DOHH2 (cell line): ENCODE results near the gene BRSK2.
"Not testable (repeated sequence)": the region's sequence is repeated elsewhere in the genome, so short reads cannot be mapped to it uniquely, and the experiment has no call there.

Source experiments
- H3F3A ChIP-seq: fragments of 200-600 bp; sonication (generic), shearing (Covaris generic); 2 replicates; pipeline ENCODE4 v1.6.0; 2016; ENCODE audit warnings: antibody characterized with exemption, mild to moderate bottlenecking; ENCODE audit not compliant: control insufficient read depth, insufficient read depth
- H3K27ac ChIP-seq: fragments of 200-600 bp; sonication (generic); 2 replicates; pipeline ENCODE4 v1.5.1; 2014; ENCODE audit warnings: low read depth, mild to moderate bottlenecking, low read length, moderate library complexity
- H3K27me3 ChIP-seq: fragments of 200-600 bp; sonication (generic); 2 replicates; pipeline ENCODE4 v1.6.1; 2014; ENCODE audit warnings: mild to moderate bottlenecking, low read length, mixed read lengths; ENCODE audit not compliant: control insufficient read depth
- H3K36me3 ChIP-seq: fragments of 200-600 bp; sonication (generic); 2 replicates; pipeline ENCODE4 v1.6.1; 2014; ENCODE audit warnings: mild to moderate bottlenecking, low read length, moderate library complexity, mixed read lengths; ENCODE audit not compliant: control insufficient read depth
- H3K4me1 ChIP-seq: fragments of 200-600 bp; sonication (generic); 2 replicates; pipeline ENCODE4 v1.6.1; 2014; ENCODE audit warnings: mild to moderate bottlenecking, low read length, mixed read lengths; ENCODE audit not compliant: control insufficient read depth
- H3K4me2 ChIP-seq: fragments of 200-600 bp; sonication (generic); 2 replicates; pipeline ENCODE4 v1.6.0; 2014; ENCODE audit warnings: mild to moderate bottlenecking, low read length, moderate library complexity
- H3K4me3 ChIP-seq: fragments of 200-600 bp; sonication (generic); 2 replicates; pipeline ENCODE4 v1.5.1; 2014; ENCODE audit warnings: mild to moderate bottlenecking, low read length, mixed read lengths
- H3K79me2 ChIP-seq: fragments of 200-600 bp; sonication (generic); 2 replicates; pipeline ENCODE4 v1.6.1; 2014; ENCODE audit warnings: mild to moderate bottlenecking, low read length, mixed read lengths; ENCODE audit not compliant: control insufficient read depth
- H3K9me2 ChIP-seq: fragments of 200-600 bp; sonication (generic); replicated peaks from 2 replicates; pipeline ENCODE4 v1.6.1; 2014; ENCODE audit warnings: mild to moderate bottlenecking, low read length, mixed read lengths; ENCODE audit not compliant: control insufficient read depth
- H3K9me3 ChIP-seq: fragments of 200-600 bp; sonication (generic); 2 replicates; pipeline ENCODE4 v1.6.1; 2014; ENCODE audit warnings: antibody characterized with exemption, low read length, mixed read lengths; ENCODE audit not compliant: control insufficient read depth, insufficient read depth
- H4K20me1 ChIP-seq: fragments of 200-600 bp; sonication (generic); 2 replicates; pipeline ENCODE4 v1.6.0; 2014; ENCODE audit warnings: low read depth, mild to moderate bottlenecking, antibody characterized with exemption, low read length, moderate library complexity; ENCODE audit not compliant: control insufficient read depth, insufficient read depth
- CTCF ChIP-seq: fragments of 200-600 bp; sonication (generic); IDR thresholded peaks from one replicate; pipeline ENCODE4 v1.5.1; 2014; ENCODE audit warnings: antibody characterized with exemption, mild to moderate bottlenecking, low read depth, low read length; ENCODE audit not compliant: poor library complexity, severe bottlenecking
- EZH2phosphoT487 ChIP-seq: fragments of 200-600 bp; sonication (generic); IDR thresholded peaks from 2 replicates; pipeline ENCODE4 v1.6.1; 2017; ENCODE audit warnings: borderline replicate concordance, mild to moderate bottlenecking, antibody characterized with exemption, low read length, moderate library complexity, mixed read lengths

The BRSK2 gene

GRCh38 chr11:1409108-1409851 is 19.5 kb downstream of the BRSK2 start:
- H3K79me2 ChIP-seq = no peaks in the 10 kb centered on the region
- no peaks in the 10 kb centered on the region for H4K20me1 ChIP-seq
- TF ChIP-seq CTCF (no peak), EZH2phosphoT487 (no peak)
- no peak overlapping the region for H3K27ac ChIP-seq
- H3K4me3 ChIP-seq = no peak overlapping the region
- H3K9me2 ChIP-seq = no peaks in the 10 kb centered on the region
- H3F3A ChIP-seq = no peaks in the 10 kb centered on the region
- H3K27me3 ChIP-seq = no peaks in the 10 kb centered on the region
- no peaks in the 10 kb centered on the region for H3K36me3 ChIP-seq
- H3K4me2 ChIP-seq = no peak overlapping the region
- no peaks in the 10 kb centered on the region for H3K4me1 ChIP-seq
- no peaks in the 10 kb centered on the region; the same call in 1 of the 2 replicates for H3K9me3 ChIP-seq

- not testable (repeated sequence) for H4K20me1 ChIP-seq, H3K4me2 ChIP-seq, H3K79me2 ChIP-seq, H3F3A ChIP-seq, H3K9me2 ChIP-seq, H3K27me3 ChIP-seq, H3K27ac ChIP-seq, H3K4me3 ChIP-seq, H3K4me1 ChIP-seq, H3K9me3 ChIP-seq, H3K36me3 ChIP-seq
Measured at GRCh38 chr11:1409852-1410125, 20.1 kb downstream of the BRSK2 start.

GRCh38 chr11:1410366-1411291 is 20.9 kb downstream of the BRSK2 start:
- no peak for TF ChIP-seq EZH2phosphoT487
- TF ChIP-seq CTCF = no peak
- Histone ChIP-seq H4K20me1 (no peaks in the 10 kb centered on the region), H3F3A (no peaks in the 10 kb centered on the region), H3K27ac (no peak overlapping the region), H3K9me3 (no peaks in the 10 kb centered on the region; the same call in 1 of the 2 replicates), H3K4me2 (no peak overlapping the region), H3K4me1 (no peaks in the 10 kb centered on the region), H3K27me3 (no peaks in the 10 kb centered on the region), H3K9me2 (no peaks in the 10 kb centered on the region), H3K36me3 (no peaks in the 10 kb centered on the region), H3K79me2 (no peaks in the 10 kb centered on the region), H3K4me3 (no peak overlapping the region)

GRCh38 chr11:1411301-1411700 is 21.6 kb downstream of the BRSK2 start:
- Histone ChIP-seq H4K20me1 (no peaks in the 10 kb centered on the region), H3K9me2 (no peaks in the 10 kb centered on the region), H3K27me3 (no peaks in the 10 kb centered on the region), H3K36me3 (no peaks in the 10 kb centered on the region), H3K4me1 (no peaks in the 10 kb centered on the region), H3K4me2 (no peak overlapping the region), H3K79me2 (no peaks in the 10 kb centered on the region), H3K27ac (no peak overlapping the region), H3F3A (no peaks in the 10 kb centered on the region), H3K4me3 (no peak overlapping the region), H3K9me3 (no peaks in the 10 kb centered on the region; the same call in 1 of the 2 replicates)
- no peak for TF ChIP-seq EZH2phosphoT487
- TF ChIP-seq CTCF = no peak

- H3K27me3 ChIP-seq, H3K4me3 ChIP-seq, H3K9me3 ChIP-seq, H3K79me2 ChIP-seq, H4K20me1 ChIP-seq, H3K4me1 ChIP-seq, H3K36me3 ChIP-seq, H3K9me2 ChIP-seq, H3K4me2 ChIP-seq, H3F3A ChIP-seq, H3K27ac ChIP-seq: not testable (repeated sequence)
Measured at GRCh38 chr11:1411739-1412138, 22.0 kb downstream of the BRSK2 start.
